GM12873 (cell line): ENCODE data around the gene MOBP.

Experiments used
- TF ChIP-seq, protein P1 (sequence below): IDR thresholded peaks from 2 replicates; pipeline ENCODE4 v1.5.1; 2012; ENCODE audit warnings: low read depth, mild to moderate bottlenecking, moderate library complexity, low read length, control low read depth; ENCODE audit not compliant: insufficient read depth; ENCODE audit errors: missing control alignments

Gene MOBP

DNA sequence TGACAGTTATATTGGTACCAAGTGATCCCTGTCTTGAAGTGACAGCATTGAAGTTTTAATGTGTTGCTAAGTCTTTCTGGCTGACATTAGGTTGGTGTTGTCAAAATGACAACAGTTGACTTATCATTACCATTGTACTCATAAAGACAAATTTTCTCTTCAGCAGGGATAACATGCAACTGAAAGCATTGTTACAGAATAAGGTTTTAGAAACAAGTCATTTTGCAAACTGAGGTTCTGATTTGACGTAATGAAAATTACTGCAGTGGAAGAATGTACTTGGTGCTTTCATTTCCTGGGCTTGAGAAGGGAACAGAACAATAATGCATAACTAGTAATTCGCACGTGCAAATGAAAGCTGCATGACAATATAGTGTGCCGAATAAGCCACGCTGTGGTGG lies 75.1 kb downstream of the MOBP start:
- TF ChIP-seq, protein P1, sequence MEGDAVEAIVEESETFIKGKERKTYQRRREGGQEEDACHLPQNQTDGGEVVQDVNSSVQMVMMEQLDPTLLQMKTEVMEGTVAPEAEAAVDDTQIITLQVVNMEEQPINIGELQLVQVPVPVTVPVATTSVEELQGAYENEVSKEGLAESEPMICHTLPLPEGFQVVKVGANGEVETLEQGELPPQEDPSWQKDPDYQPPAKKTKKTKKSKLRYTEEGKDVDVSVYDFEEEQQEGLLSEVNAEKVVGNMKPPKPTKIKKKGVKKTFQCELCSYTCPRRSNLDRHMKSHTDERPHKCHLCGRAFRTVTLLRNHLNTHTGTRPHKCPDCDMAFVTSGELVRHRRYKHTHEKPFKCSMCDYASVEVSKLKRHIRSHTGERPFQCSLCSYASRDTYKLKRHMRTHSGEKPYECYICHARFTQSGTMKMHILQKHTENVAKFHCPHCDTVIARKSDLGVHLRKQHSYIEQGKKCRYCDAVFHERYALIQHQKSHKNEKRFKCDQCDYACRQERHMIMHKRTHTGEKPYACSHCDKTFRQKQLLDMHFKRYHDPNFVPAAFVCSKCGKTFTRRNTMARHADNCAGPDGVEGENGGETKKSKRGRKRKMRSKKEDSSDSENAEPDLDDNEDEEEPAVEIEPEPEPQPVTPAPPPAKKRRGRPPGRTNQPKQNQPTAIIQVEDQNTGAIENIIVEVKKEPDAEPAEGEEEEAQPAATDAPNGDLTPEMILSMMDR = no peak

DNA sequence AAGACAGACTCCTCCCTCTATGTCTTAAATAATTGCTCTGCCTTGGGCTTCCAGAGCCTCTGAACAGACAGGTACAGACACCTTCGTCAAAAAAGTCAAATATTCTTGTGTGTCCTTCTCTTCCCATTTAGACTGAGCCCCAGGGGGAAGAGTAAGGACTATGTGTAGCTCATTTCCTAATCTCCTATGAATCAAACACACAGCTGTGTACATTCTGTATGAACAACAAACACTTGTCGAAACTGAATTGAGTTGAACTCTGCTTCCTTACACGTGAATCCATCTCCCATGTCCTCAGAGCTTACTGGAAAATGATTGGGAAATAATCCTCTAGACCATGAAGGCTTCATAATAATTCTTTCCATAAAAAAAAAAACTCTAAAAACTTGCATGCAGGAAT lies 80.8 kb downstream of the MOBP start:
- TF ChIP-seq, protein P1 = no peak

DNA sequence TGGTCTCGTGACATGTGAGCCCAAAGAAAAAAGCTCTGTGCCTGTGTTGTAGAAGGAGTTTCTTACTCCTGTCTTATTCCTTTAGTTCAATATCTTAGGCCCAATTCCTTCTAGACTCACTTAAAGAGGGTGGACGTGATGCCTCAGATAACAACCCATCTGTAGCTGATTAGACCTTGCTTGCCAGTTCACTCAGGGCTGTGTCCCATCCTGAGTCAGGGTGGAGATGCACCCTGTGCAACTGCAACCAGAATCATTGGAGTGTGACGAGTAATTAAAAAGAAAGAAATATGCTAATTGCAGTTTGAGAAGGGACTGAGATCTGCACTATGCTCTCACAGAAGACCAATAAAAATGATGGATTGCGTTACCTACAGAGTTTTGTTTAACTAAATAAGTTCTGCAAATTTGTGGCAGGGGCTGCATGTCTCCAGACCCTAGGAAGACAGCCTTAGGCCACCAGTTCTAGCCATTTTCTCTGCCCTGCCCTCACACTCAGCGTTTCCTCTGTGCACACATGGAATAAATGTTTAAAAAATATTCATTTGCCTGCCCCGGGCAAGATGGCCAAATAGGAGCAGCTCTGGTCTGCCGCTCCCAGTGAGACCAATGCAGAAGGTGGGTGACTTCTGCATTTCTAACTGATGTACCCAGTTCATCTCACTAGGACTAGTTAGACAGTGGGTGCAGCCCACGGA lies 83.0 kb downstream of the MOBP start:
- TF ChIP-seq, protein P1 = no peak
